Right ventricle myocardium inferior (tissue), 1 donor: ENCODE data around the gene TSPAN18. TPM values are rescaled to one million over a fixed set of nuclear protein-coding genes. Genes with fewer than 3 reads are reported as not detected.

Experiments
- ATAC-seq: fragments of 200-7000 bp; cut with Tn5 transposase; one replicate; pipeline ENCODE4 v1.9.1; 2020; ENCODE audit warnings: mild to moderate bottlenecking, moderate library complexity
- DNase-seq: peaks from one replicate; pipeline ENCODE4 v3.0.0; 2021; ENCODE audit errors: missing footprints
- intact Hi-C: fragments of 100-400 bp; cut with DNase I; formaldehyde crosslinking; loops from one replicate; pipeline ENCODE4 v1.11.0; 2022
- total RNA-seq: library from RNA; stranded (reverse); fragmentation: NEBNext Ultra II Directional; extraction: Animal tissue kit (Norgen Biotek cat#: 25700); gene quantifications from one replicate; pipeline ENCODE4 v1.2.1, GENCODE V29; 2021
- donor health status: DM: no; HTN: yes; CAD: no; lungs with severe emphysema.

Gene TSPAN18
- total RNA-seq, 1 donor from 2014 or later: 115 TPM

GRCh38 chr11:44731685-44732430, 5.1 kb downstream of the TSPAN18 start:
- no peak for DNase-seq
- intact Hi-C loops: no loop called here
- ATAC-seq: no peak

- DNase-seq: no peak
- intact Hi-C loops: no loop called here
- no peak for ATAC-seq
Measured at GRCh38 chr11:44732564-44732963, 5.8 kb downstream of the TSPAN18 start.

GRCh38 chr11:44733877-44734276, 7.1 kb downstream of the TSPAN18 start:
- no peak for DNase-seq
- intact Hi-C loops: no loop called here
- ATAC-seq: peak; percentile 56

- intact Hi-C loops: no loop called here
- no peak for ATAC-seq
- no peak for DNase-seq
Measured at GRCh38 chr11:44734843-44735381, 8.2 kb downstream of the TSPAN18 start.

- ATAC-seq (no peak), DNase-seq (no peak)
- intact Hi-C loops: no loop called here
Measured at GRCh38 chr11:44736791-44737190, 10.0 kb downstream of the TSPAN18 start.

GRCh38 chr11:44737245-44738085, 10.7 kb downstream of the TSPAN18 start:
- no peak for DNase-seq
- intact Hi-C loops: no loop called here

GRCh38 chr11:44738791-44739190, 12.0 kb downstream of the TSPAN18 start:
- intact Hi-C loops: no loop called here
- no peak for DNase-seq
- ATAC-seq: no peak

More at GRCh38 chr11:44737245-44738085, 10.7 kb downstream of the TSPAN18 start:
- no peak for ATAC-seq

- DNase-seq (no peak), ATAC-seq (no peak)
- intact Hi-C loops: no loop called here
Measured at GRCh38 chr11:44740967-44741366, 14.2 kb downstream of the TSPAN18 start.

- ATAC-seq: no peak
- intact Hi-C loops: no loop called here
Measured at GRCh38 chr11:44741976-44742375, 15.2 kb downstream of the TSPAN18 start.

GRCh38 chr11:44742508-44743246, 15.9 kb downstream of the TSPAN18 start:
- intact Hi-C loops: no loop called here
- DNase-seq: no peak
- no peak for ATAC-seq

More at GRCh38 chr11:44741976-44742375, 15.2 kb downstream of the TSPAN18 start:
- no peak for DNase-seq

- intact Hi-C loops: no loop called here
- DNase-seq: no peak
- ATAC-seq: no peak
Measured at GRCh38 chr11:44743326-44743725, 16.6 kb downstream of the TSPAN18 start.

GRCh38 chr11:44743959-44744557, 17.3 kb downstream of the TSPAN18 start:
- DNase-seq (no peak), ATAC-seq (no peak)
- intact Hi-C loops: no loop called here

- DNase-seq (peak; percentile 78), ATAC-seq (peak; percentile 86)
Measured at GRCh38 chr11:44746894-44747293, 20.1 kb downstream of the TSPAN18 start.

GRCh38 chr11:44747316-44747715, 20.6 kb downstream of the TSPAN18 start:
- peak; percentile 14 for ATAC-seq

More at GRCh38 chr11:44746894-44747293, 20.1 kb downstream of the TSPAN18 start:
- intact Hi-C loops: no loop called here

GRCh38 chr11:44747836-44748235, 21.1 kb downstream of the TSPAN18 start:
- intact Hi-C loops: no loop called here
- ATAC-seq: no peak
- DNase-seq: no peak

More at GRCh38 chr11:44747316-44747715, 20.6 kb downstream of the TSPAN18 start:
- DNase-seq: no peak
- intact Hi-C loops: no loop called here

GRCh38 chr11:44748606-44749005, 21.8 kb downstream of the TSPAN18 start:
- DNase-seq: no peak
- intact Hi-C loops: no loop called here
- no peak for ATAC-seq

- intact Hi-C loops: no loop called here
- ATAC-seq (no peak), DNase-seq (no peak)
Measured at GRCh38 chr11:44749189-44749588, 22.4 kb downstream of the TSPAN18 start.
